Stimulated activated CD8-positive, alpha-beta memory T cell treated with anti-CD3 and anti-CD28 coated beads, Interleukin-4, amount 100 ng/mL, for 48 hours (primary cell): Measurements from ENCODE around the gene VAMP1.
"Not testable (repeated sequence)": the region's sequence is repeated elsewhere in the genome, so short reads cannot be mapped to it uniquely, and the experiment has no call there.

ENCODE experiments used
- DNase-seq: peaks from one replicate; pipeline ENCODE4 v3.0.0-alpha.2; 2020

VAMP1 gene

DNA sequence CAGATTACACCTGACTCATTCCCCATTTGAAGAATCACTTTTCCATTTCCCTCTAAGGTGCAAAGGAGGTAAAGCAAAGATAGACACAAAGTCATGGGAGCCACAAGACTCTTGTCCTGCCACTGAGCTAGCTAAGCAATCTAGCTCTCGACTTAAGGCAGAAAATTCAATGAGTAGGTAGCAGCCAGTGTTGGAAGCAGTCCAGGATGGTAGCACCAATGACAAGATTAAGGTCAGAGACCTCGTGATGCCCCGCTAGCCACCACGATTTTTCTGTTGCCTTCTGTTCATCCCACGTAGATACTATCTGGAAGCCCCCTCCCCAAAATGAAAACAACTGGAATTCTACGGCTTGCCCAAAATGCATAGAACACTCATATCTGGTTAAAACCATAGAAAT lies 1.4 kb downstream of the VAMP1 start:
- DNase-seq, result no peak

DNA sequence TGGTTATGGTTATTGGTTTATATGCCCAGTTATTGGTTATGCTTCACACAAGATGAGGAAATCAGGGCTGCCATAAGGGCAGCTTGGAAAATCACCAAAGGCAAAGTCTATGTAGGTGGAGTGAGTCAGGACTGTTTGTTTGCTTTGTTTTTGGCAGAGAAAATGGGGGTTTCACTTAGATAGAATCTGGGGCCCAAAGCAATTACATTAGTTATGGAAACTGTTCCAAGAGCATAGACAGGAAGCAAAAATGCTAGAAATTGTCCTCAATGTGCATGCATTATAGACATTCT lies 2.2 kb downstream of the VAMP1 start:
- DNase-seq, result no peak

DNA sequence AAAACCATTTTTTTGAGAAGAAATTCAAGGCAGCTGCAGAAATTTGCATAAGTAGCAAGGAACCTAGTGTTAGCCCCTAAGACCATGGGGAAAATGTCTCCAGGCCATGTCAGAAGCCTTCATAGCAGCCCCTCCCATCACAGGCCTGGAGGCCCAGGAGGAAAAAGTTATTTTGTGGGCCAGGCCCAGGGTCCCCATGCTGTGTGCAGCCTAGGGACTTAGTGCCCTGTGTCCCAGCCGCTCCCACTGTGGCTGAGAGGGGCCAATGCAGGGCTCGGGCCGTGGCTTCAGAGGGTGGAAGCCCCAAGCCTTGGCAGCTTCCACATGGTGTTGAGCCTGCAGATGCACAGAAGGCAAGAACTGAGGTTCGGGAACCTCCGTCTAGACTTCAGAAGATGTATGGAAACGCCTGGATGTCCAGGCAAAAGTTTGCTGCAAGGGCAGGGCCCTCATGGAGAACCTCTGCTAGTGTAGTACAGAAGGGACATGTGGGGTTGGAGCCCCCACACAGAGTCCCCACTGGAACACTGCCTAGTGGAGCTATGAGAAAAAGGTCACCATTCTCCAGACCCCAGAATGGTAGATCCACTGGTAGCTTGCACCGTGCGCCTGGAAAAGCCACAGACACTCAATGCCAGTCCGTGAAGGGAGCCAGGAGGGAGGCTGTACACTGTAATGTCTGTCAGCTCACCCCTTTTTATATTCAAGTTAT lies 2.8 kb downstream of the VAMP1 start:
- not testable (repeated sequence) for DNase-seq

GRCh38 chr12:6466751-6467150 lies 3.7 kb downstream of the VAMP1 start:
- not testable (repeated sequence) for DNase-seq

- DNase-seq, result no peak
These were observed 4.3 kb downstream of the VAMP1 start for GRCh38 chr12:6466184-6466573.

DNA sequence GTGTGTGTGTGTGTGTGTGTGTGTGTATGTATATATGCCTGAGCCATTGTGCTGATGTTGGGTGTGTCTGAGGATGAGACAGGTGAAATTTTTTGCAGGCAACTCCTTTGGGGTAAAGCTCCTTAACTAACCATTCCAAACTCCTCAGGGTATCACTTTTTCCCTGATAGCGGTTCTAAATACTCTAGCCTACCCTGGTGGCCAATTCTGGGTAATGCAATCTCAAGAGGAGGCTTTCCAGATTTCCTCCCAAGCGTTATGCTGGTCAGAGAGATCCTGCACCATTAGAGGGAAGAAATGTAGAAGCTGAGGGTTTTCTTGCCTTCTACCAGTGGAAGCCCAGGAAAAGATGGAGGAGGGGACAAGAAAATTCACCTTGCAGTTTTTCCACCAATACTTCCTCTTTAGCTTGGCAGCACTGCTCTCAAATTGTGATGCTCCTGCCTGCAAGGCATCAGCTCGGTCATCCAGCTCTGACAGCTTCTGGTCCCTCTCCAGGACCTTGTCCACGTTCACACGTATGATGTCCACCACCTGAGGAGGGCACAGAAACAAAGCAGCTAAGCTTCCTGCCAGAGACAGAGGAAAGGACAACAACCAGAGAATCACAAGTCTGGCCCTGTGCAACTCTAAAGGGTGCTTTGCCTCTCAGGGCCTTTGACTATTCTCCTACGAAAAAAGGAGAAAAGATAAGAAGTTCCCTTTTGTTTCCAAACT lies 4.9 kb downstream of the VAMP1 start:
- DNase-seq, result peak; percentile 57

- no peak for DNase-seq
These were observed 5.9 kb downstream of the VAMP1 start for GRCh38 chr12:6464531-6464930.

- DNase-seq, result no peak
These were observed 6.6 kb downstream of the VAMP1 start for GRCh38 chr12:6463858-6464257.

GRCh38 chr12:6463216-6463615 lies 7.3 kb downstream of the VAMP1 start:
- DNase-seq, result no peak

GRCh38 chr12:6462234-6462995 lies 8.1 kb downstream of the VAMP1 start:
- peak; percentile 56 for DNase-seq

GRCh38 chr12:6461401-6462233 lies 8.9 kb downstream of the VAMP1 start:
- peak; percentile 86 for DNase-seq

DNA sequence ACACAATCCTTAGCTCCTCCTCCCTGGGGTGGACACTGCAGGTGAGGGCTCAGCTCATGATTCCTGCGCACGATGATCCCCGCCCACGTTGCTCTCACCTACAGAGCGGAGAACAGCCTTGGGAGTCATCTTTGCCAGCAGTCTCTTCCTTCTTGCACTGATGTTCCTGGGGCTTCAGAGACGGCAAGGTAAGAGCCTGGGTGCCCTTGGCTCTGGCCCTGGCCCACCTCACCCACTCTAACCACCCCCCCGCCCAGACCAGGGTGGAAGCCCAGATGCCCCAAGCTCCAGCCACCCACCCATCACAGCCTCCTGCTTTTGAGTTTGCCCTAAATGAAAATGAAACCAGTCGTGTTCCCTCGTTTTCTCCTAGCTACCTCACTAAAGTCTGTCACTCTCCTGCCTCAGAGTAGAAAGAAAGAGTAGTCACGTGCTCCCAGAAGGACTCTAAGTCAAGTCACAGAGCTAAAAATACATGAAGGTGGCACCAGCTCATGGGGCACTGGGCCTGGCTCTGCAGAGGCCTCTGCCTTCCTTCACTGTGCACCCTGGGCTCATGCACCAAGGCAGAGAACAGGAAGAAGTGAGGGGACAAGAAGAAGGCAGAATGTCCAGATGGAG lies 9.6 kb downstream of the VAMP1 start:
- DNase-seq, result peak; percentile 61

DNA sequence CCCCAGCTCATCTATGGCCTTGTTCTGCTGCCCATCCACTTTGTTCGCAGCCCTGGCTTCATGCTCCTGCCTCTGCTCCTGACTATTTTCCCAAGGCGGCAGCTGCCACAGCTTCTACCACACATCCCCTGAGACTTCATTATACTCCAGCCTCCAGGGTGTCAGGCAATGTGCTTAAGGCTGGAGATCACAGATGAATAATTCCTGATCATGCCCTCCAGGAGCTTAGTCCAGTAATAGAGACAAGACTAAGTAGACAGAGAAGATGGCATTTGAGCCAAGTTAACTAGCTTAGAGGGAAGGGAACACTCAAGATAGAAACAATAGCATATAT lies 11.5 kb downstream of the VAMP1 start:
- no peak for DNase-seq

- DNase-seq, result no peak
These were observed 12.0 kb downstream of the VAMP1 start for GRCh38 chr12:6458281-6459003.

DNA sequence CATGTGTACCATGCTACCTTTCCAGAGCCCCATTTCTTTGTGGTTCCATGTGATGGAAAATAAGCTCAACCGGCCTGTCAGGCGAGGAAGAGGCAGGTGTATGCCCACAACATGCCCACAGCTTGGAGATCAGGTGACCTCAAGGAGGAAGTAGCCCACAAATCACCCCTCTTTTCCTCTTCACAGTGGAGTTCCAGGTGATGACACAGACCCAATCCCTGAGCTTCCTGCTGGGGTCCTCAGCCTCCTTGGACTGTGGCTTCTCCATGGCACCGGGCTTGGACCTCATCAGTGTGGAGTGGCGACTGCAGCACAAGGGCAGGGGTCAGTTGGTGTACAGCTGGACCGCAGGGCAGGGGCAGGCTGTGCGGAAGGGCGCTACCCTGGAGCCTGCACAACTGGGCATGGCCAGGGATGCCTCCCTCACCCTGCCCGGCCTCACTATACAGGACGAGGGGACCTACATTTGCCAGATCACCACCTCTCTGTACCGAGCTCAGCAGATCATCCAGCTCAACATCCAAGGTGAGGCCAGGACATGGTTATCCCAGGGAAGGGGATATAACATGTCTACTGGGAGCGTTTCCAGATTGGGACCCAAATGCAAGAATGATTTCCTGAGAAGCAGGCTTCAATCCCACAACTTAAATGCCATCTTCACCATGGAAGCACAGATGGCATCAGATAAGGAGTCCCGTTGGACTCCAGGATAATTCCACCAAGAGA lies 13.1 kb downstream of the VAMP1 start:
- no peak for DNase-seq

- DNase-seq, result peak; percentile 54
These were observed 17.4 kb downstream of the VAMP1 start for GRCh38 chr12:6452944-6453630.

GRCh38 chr12:6452245-6452943 lies 18.1 kb downstream of the VAMP1 start:
- peak; percentile 59 for DNase-seq

- peak; percentile 83 for DNase-seq
These were observed 18.9 kb downstream of the VAMP1 start, which contains the start of gene TAPBPL for GRCh38 chr12:6451348-6452244. TAPBPL (plus strand) TSS chr12:6452042; CDS start chr12:6452249, 207 bp downstream.

DNA sequence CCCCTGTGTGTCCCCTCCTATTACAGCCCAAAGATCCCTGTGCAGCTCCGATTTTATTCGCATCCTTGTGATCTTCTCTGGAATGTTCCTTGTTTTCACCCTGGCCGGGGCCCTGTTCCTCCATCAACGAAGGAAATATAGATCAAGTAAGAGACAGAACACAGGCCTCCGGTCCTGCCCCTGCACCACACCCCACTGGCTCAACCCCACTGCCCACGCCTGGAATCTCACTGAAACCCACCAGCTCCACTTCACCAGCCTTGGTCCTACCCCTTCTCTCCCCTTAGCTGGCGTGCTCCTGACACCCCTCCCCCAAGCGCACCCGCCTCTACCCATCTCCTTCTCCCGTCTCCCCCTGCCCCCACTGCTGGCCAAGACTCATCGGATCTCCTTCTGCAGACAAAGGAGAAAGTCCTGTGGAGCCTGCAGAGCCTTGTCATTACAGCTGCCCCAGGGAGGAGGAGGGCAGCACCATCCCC lies 19.6 kb downstream of the VAMP1 start:
- DNase-seq, result no peak
